Activated naive CD4-positive, alpha-beta T cell treated with Interleukin-2 at 50 U/mL for 16 hours (primary cell): Measurements from ENCODE around the gene TRIOBP.

Source experiments
- DNase-seq: peaks from one replicate; pipeline ENCODE4 v3.0.0-alpha.2; 2020

TRIOBP gene

GRCh38 chr22:37750596-37751162 lies 53.8 kb downstream of the TRIOBP start:
- no peak for DNase-seq

- DNase-seq = no peak
Measured at GRCh38 chr22:37751449-37752188, 54.8 kb downstream of the TRIOBP start.

DNA sequence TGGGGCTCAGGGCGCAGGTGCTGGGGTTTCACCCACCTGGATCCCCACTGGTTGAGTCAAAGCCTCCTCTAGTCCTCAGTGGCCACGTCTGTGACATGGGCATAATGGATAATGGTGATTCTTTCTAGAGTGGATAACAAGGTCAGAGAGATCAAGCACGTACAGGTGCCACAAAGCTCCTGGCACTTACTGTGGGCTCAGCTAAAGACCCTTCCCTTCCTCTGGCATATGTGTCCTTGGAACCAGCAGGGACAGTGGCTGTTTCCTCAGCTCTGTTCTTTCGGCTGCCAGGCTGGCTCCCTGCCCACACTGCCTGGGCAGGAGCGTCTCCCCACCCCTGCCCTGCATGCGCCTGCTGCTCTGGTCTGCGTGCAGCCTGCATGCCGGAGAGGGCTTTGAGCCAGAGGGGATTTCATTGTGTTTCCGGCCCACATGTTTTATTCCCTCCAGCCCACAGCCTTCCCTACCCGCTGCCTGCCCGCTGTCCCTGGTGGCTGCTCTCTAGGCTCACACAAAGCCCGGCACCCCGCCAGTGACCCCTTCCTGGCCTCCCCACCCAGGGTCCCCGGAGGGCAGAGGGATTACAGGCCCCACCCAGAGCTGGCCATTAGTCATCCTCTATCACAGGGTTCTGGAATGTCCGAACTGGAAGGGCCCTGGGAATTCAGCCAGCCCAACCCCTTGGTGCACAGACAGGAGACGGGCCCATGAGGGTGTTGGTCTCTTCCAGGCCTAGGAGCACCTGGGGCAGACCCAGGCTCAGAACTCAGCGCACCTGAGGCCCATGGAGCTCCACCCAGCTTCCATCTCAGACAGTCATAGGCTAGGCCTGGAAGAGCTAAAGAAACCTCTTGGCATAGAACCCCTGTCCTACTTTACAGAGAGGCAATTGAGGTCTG lies 55.6 kb downstream of the TRIOBP start:
- DNase-seq = no peak

- DNase-seq = no peak
Measured at GRCh38 chr22:37753746-37754145, 56.9 kb downstream of the TRIOBP start.

DNA sequence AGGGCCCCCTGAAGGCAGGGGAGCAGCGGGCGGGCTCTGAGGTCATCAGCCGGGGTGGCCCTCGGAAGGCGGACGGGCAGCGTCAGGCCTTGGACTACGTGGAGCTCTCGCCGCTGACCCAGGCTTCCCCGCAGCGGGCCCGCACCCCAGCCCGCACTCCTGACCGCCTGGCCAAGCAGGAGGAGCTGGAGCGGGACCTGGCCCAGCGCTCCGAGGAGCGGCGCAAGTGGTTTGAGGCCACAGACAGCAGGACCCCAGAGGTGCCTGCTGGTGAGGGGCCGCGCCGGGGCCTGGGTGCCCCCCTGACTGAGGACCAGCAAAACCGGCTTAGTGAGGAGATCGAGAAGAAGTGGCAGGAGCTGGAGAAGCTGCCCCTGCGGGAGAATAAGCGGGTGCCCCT lies 60.8 kb downstream of the TRIOBP start:
- no peak for DNase-seq

DNA sequence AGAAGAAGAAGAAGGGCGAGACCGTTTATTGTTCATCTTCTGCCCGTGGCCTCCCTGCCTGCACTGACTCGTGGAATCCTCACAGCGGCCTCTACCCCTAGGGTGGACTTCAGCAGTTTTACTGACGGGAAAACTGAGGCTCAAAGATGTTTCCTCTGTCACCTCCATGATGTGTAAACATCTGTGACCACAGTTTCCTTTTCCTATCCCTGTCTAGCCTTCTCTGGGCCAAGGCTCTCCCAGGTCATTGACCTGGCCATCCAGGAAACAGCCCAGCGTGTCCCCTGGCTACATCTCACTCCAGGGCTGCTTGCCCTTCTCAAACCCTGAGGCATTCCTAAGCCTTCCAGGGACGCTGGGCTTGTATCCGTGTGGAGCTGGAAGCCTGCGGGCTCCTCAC lies 61.8 kb downstream of the TRIOBP start:
- no peak for DNase-seq

GRCh38 chr22:37759281-37759680 lies 62.4 kb downstream of the TRIOBP start:
- DNase-seq = no peak

GRCh38 chr22:37760152-37760551 lies 63.3 kb downstream of the TRIOBP start:
- no peak for DNase-seq

GRCh38 chr22:37762389-37762836 lies 65.6 kb downstream of the TRIOBP start:
- DNase-seq = no peak

DNA sequence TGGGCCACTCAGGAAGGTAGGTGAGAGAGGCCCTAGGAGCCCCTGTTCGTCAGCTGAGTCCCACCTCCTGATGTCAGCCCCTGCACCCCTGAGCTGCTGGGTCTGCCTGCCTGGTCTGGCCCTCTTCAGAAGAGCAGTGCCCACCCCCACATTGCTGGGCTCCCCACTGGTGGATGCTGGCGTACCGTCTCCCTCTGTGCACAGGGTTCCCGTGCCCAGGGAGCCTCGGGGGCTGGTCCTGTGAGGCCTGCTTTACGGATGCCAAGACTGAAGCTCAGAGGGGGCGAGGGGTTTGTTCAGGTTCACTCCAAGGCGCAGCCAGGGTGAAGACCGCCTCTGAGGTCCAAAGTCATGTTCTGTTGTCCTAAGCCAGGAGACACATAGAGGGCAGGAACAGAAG lies 66.2 kb downstream of the TRIOBP start:
- no peak for DNase-seq

GRCh38 chr22:37763652-37764051 lies 66.8 kb downstream of the TRIOBP start:
- no peak for DNase-seq

- no peak for DNase-seq
Measured at GRCh38 chr22:37764622-37765021, 67.8 kb downstream of the TRIOBP start.

- DNase-seq = no peak
Measured at GRCh38 chr22:37765498-37765897, 68.7 kb downstream of the TRIOBP start.

GRCh38 chr22:37765953-37766576 lies 69.2 kb downstream of the TRIOBP start:
- no peak for DNase-seq

- no peak for DNase-seq
Measured at GRCh38 chr22:37768273-37768672, 71.4 kb downstream of the TRIOBP start.

- no peak for DNase-seq
Measured at GRCh38 chr22:37769056-37769455, 72.2 kb downstream of the TRIOBP start.

- DNase-seq = no peak
Measured at GRCh38 chr22:37771081-37771480, 74.2 kb downstream of the TRIOBP start.

DNA sequence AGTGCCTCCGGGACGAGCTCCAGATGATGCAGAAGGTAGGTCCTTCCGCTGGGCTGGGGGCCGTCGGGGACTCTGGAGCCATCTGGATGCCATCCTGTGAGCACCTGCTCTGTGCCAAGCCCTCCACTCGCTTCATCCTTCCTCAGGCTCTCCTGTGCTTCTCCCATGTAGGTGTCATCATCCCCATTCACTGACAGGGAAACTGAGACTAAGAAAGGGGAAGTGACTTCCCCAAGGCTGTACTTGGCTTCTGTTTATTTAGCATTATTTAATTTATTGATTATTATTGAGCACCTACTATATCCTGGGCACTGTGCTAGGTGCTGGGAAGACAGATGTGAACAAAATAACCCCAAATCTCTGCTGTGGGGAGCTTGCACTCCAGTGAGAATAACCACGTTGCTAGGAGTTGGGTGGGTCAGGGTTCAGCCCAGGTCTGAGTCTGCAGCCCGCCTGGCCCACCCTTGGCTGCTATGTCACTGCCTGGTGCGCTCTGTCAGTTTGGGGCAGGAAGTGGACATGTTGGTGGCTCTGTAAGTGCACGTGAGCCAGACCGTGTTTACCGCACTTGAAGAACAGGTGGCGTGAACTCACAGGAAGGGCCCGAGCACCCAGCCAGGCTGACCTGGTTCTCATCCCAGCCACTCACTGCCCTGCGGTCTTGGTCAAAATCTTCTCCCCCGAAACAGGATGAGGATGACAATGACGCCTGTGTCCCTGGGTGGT lies 75.0 kb downstream of the TRIOBP start:
- no peak for DNase-seq

GRCh38 chr22:37774728-37775127 lies 77.9 kb downstream of the TRIOBP start:
- no peak for DNase-seq

DNA sequence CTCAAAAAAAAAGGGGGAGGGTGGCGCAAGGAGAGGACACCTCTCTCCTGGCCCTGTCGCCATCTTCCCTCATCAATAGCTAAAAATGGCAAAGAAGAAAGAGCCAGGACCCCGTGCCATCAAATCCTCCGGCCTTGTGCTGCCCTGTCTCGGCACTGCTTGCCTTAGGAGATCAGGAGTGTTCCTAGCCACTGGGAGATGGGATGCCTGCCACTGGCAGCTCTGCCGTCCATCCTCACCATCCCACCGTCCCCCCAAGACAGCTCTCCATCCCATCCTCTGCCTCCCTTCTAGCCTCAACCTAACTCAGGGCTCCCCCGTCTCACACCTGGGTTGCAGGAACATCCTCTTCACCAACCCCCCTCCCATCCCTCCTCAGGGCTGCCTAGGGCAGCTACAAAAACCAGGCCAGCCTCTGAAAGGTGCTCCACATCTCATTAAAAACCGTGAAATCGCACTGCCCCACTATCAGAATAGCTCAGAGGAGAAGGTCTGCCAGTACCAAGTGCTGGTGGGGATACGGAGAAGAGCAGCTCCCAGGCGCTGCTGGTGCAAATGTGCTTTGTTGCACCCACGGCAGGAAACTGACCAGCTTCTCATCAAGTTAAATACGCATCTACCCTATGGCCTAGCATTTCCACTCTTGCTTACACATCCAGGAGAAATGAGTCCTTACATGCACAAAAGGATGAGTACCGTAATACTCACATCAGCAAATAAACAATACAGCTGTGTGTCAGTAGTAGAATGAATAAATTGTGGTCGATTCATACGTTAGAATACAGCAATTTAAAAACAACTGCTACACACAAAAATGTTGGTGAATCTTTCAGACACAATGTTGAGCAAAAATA lies 79.2 kb downstream of the TRIOBP start:
- DNase-seq = no peak

GRCh38 chr22:37776639-37777005 lies 79.8 kb downstream of the TRIOBP start:
- no peak for DNase-seq
